Tibial nerve (tissue), 4 donors: Measurements from ENCODE around the gene KCNK7. TPM values are rescaled to one million over a fixed set of nuclear protein-coding genes. Genes with fewer than 3 reads are reported as not detected.

ENCODE experiments used
- DNase-seq, 2 donors: peaks; one replicate each; pipeline ENCODE4 v3.0.0-alpha.2; 2019; ENCODE audit warnings: low spot score in 2 of 2
- H3K27ac ChIP-seq, 4 donors: fragments of 200-600 bp; sonication (generic) in 3 of 4; one replicate each; pipeline ENCODE4 v1.5.1; 2017 to 2019; ENCODE audit warnings: mild to moderate bottlenecking in 1 of 4
- H3K27me3 ChIP-seq, 2 donors: fragments of 200-600 bp; sonication (generic) in 1 of 2; one replicate each; pipeline versions ENCODE4 v1.5.1 to v1.6.0; 2017 to 2019
- H3K36me3 ChIP-seq, 3 donors: fragments of 200-600 bp; sonication (generic); one replicate each; pipeline ENCODE4 v1.5.1; 2018 to 2019
- H3K4me1 ChIP-seq, 4 donors: fragments of 200-600 bp; sonication (generic) in 3 of 4; one replicate each; pipeline ENCODE4 v1.5.1; 2017 to 2019
- H3K4me3 ChIP-seq, 4 donors: fragments of 200-600 bp; sonication (generic) in 3 of 4; one replicate each; pipeline ENCODE4 v1.5.1; 2017 to 2019; ENCODE audit warnings: mild to moderate bottlenecking in 1 of 4, moderate library complexity in 1 of 4
- H3K9me3 ChIP-seq, 4 donors: fragments of 200-600 bp; sonication (generic) in 3 of 4; one replicate each; pipeline ENCODE4 v1.5.1; 2017 to 2019
- EP300 ChIP-seq, 2 donors: sonication (generic); formaldehyde crosslinking; IDR thresholded peaks; one replicate each; pipeline ENCODE4 v1.6.1; 2017; ENCODE audit warnings: antibody characterized with exemption in 2 of 2, mild to moderate bottlenecking in 1 of 2
- POLR2A ChIP-seq, 2 donors: fragments of 450-650 bp; IDR thresholded peaks; one replicate each; pipeline ENCODE4 v1.6.1; 2017; ENCODE audit warnings: antibody characterized with exemption in 2 of 2, mild to moderate bottlenecking in 2 of 2, moderate library complexity in 2 of 2
- WGBS, 2 donors: methylation state at CpG; one replicate each; pipeline ENCODE4 v1.1.5; 2018; 5-methylcytosine and 5-hydroxymethylcytosine counted together
- total RNA-seq, 4 donors: library from RNA; depleted of rRNA; stranded (reverse); fragments of >200 nt; gene quantifications; one replicate each; pipeline ENCODE4 v1.1.0, GENCODE V29; 2016
- TF ChIP-seq, protein P1 (sequence below), 5 experiments: fragments of 200-600 bp in 3 of 5; fragments of 450-650 bp in 2 of 5; sonication (generic) in 3 of 5; IDR thresholded peaks; one replicate each; pipeline ENCODE4 v1.5.1; 2016 to 2019; ENCODE audit warnings: antibody characterized with exemption in 5 of 5, mild to moderate bottlenecking in 3 of 5, moderate library complexity in 2 of 5

Gene KCNK7
- total RNA-seq, 4 donors from 2014 or later, result 0.63 to 3.3 (median 1.2) TPM; not detected in 1

DNA sequence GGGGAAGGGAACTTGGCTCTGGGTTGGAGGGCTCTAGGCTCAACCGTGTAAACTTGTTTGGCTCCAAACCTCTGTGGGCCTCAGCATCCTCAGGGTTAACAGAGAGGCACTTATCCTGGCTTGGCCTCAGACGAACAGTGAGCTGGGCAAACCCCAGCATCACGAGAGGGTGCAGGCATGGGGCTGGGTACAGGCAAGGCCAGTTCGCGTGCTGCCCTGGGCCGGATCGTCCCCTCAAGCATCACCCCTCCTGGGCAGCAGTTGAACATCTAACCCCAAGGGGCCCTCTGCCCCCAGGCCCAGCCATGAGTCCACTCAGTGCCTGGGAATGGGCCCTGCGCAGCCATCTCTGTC is 17.9 kb downstream of the KCNK7 start:
- peaks cover 0 to 58% (median 48%) of the 10 kb centered on the region in 4 donors for H3K4me1 ChIP-seq
- H3K27me3 ChIP-seq, result no peaks in the 10 kb centered on the region
- no peaks in the 10 kb centered on the region for H3K9me3 ChIP-seq
- WGBS, 2 donors, result 19 to 21% methylated on average over 5 of the region's 8 CpGs
- H3K36me3 ChIP-seq, result peaks cover 2 to 37% (median 15%) of the 10 kb centered on the region in 3 donors
- peak overlapping the region; percentile 75 to 95 (median 94) for H3K27ac ChIP-seq
- no peak for DNase-seq
- TF ChIP-seq EP300 (IDR thresholded peaks at IDR 0.05) (no peak), POLR2A (IDR thresholded peaks at IDR 0.05) (no peak)
- TF ChIP-seq, protein P1, sequence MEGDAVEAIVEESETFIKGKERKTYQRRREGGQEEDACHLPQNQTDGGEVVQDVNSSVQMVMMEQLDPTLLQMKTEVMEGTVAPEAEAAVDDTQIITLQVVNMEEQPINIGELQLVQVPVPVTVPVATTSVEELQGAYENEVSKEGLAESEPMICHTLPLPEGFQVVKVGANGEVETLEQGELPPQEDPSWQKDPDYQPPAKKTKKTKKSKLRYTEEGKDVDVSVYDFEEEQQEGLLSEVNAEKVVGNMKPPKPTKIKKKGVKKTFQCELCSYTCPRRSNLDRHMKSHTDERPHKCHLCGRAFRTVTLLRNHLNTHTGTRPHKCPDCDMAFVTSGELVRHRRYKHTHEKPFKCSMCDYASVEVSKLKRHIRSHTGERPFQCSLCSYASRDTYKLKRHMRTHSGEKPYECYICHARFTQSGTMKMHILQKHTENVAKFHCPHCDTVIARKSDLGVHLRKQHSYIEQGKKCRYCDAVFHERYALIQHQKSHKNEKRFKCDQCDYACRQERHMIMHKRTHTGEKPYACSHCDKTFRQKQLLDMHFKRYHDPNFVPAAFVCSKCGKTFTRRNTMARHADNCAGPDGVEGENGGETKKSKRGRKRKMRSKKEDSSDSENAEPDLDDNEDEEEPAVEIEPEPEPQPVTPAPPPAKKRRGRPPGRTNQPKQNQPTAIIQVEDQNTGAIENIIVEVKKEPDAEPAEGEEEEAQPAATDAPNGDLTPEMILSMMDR (IDR thresholded peaks at IDR 0.05), result no peak
- peak overlapping the region in 3 of 4 donors; percentile 58 to 81 (median 60) for H3K4me3 ChIP-seq

DNA sequence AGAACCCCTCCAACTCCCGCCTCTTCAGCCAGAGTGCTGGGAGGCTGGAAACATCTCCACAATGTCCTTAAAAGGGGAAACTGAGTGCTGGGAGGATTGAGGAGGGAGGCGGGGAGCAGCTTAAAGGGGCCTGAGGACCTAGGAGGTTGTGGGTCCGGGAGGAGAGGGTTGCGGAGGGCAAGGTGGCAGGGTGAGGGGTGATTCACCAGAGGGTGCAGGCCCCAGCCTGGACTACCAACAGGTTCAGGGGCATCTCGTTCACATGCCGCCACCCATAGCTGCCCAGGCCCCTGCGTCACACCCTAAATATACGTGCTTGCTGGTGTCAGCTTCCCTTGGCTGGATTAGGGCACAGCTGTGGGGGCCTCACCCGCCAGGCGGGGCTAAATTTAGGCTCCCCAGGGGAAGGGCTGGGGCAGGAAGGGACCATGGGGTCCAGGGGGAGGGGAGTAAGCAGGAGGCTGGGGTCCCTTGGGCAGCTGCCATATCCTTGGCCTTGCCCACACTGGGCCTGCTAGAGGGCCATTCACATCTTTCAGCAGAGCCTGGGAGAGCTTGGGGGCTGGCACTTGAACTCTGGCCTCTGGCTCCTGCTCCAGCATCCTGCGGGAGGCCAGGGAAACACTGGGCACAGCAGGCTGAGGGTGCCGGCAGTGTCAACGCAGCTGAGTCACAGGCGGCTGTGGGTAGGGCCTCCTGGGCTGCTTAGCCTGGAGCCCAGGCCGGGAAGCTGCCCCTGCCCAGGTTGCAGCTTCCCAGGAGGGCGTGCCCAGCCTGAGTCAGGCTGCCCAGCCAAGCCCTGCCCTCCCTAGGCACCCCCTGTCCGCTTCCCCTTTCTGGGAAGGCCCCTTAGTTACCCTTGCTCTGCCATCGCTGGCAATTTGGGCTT is 18.5 kb downstream of the KCNK7 start:
- no peak for DNase-seq
- no peaks in the 10 kb centered on the region for H3K27me3 ChIP-seq
- peak overlapping the region; percentile 75 to 95 (median 94) for H3K27ac ChIP-seq
- no peaks in the 10 kb centered on the region for H3K9me3 ChIP-seq
- TF ChIP-seq, protein P1 (IDR thresholded peaks at IDR 0.05), result peak in 1 of 5 experiments; percentile 6
- peak in 1 of 2 donors; percentile 63 for TF ChIP-seq EP300 (IDR thresholded peaks at IDR 0.05)
- peak in 1 of 2 donors; percentile 15 for TF ChIP-seq POLR2A (IDR thresholded peaks at IDR 0.05)
- H3K36me3 ChIP-seq, result peaks cover 2 to 33% (median 15%) of the 10 kb centered on the region in 3 donors
- peaks cover 0 to 60% (median 49%) of the 10 kb centered on the region in 4 donors for H3K4me1 ChIP-seq
- 20 to 30% methylated on average over 7 to 11 of the region's 18 CpGs for WGBS, 2 donors
- H3K4me3 ChIP-seq, result peak overlapping the region; percentile 53 to 81 (median 59)

DNA sequence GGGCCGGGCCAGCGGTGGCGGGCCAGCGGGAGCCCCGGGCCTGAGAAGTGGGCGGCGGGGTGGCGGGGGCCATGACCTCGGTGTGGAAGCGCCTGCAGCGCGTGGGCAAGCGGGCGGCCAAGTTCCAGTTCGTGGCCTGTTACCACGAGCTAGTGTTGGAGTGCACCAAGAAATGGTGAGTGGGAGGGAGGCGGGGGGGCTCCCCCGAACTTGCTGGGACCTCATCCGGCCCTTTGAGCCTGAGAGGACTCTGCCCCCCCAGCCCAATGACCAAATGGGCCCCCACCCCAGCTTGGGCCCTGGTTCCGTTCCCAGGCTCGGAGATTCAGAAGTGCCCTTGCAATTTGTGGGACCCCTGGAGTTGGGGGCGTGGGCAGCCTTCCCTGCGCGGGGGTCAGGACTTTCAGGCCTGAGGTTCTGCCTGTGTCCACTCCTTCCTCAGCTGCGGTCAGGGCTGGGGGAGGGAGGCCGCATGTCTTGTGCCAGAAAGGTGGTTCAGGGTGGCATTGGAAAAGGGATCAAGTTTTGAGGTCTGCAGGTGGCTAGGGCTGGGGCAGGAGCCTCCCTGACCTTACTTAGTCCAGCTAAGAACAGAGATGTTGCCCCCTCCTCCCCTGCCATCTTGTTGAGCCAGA is 19.3 kb downstream of the KCNK7 start:
- H3K27ac ChIP-seq, result peak overlapping the region; percentile 75 to 95 (median 94)
- 0 to 5% methylated on average over 13 to 17 of the region's 26 CpGs for WGBS, 2 donors
- DNase-seq, result no peak

DNA sequence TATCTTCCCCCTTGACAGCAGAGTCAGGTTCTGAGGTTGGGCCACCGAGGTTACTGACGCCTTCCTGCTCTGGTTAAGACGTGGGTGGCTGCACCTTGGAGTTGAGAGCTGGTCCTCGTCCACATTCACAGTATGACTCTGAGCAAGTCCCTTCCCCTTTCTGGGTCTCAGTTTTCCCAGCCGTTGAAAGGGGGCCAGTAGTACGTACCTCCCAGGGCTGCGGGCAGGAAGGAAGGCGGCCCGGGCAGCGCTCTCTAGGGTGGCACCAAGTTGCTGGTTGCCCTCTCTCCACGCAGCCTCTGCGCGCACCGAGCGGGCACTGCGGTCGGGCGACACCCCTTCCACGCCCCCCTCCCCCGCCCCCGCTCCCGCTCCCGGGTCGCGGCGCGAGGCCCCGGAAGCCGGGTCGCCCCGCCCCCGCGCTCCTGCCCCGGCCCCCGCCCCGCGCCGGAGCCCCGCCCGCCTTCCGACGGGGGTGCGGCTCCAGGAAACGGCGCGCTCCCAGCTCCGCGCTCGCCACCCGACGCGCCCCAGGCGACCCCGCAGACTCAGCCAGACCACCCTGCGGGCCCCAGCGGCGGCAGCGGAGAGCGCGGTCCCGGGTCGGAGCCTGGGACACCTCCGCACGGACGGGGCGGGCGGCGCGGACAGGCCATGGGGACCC is 19.9 kb downstream of the KCNK7 start, which contains the start of gene EHBP1L1:
Gene EHBP1L1, plus strand, starts transcription at position 486 of the 664 bp plus-strand sequence. CDS start 250 bp downstream, outside the sequence.
- Histone ChIP-seq H3K4me3 (peak within 1 kb of the TSS; percentile 53 to 81 (median 60)), H3K36me3 (peaks cover 2 to 19% (median 11%) of the 10 kb centered on the region in 3 donors), H3K4me1 (peaks cover 0 to 75% (median 63%) of the 10 kb centered on the region in 4 donors), H3K27me3 (no peaks in the 10 kb centered on the region), H3K9me3 (no peaks in the 10 kb centered on the region), H3K27ac (peak within 1 kb of the TSS; percentile 75 to 95 (median 94))
- 0 to 10% methylated on average over 3 to 40 of the region's 69 CpGs for WGBS, 2 donors
- TF ChIP-seq POLR2A (IDR thresholded peaks at IDR 0.05), result peak in 1 of 2 donors; percentile 31
- TF ChIP-seq, protein P1 (IDR thresholded peaks at IDR 0.05), result no peak
- no peak for TF ChIP-seq EP300 (IDR thresholded peaks at IDR 0.05)
- DNase-seq, result peak in 1 of 2 donors; percentile 49

More for the DNA sequence above, 19.3 kb downstream of the KCNK7 start:
- no peak for TF ChIP-seq EP300 (IDR thresholded peaks at IDR 0.05)
- TF ChIP-seq, protein P1 (IDR thresholded peaks at IDR 0.05), result no peak
- TF ChIP-seq POLR2A (IDR thresholded peaks at IDR 0.05), result no peak
- Histone ChIP-seq H3K4me3 (peak overlapping the region; percentile 53 to 81 (median 59)), H3K36me3 (peaks cover 2 to 26% (median 15%) of the 10 kb centered on the region in 3 donors), H3K9me3 (no peaks in the 10 kb centered on the region), H3K4me1 (peaks cover 0 to 68% (median 57%) of the 10 kb centered on the region in 4 donors), H3K27me3 (no peaks in the 10 kb centered on the region)
